HG03139 (cell line): Measurements from ENCODE around the gene SLC35B3.
A peak's percentile ranks its signal among the peaks of the same experiment; 100 is the strongest.
"Not testable (repeated sequence)": the region's sequence is repeated elsewhere in the genome, so short reads cannot be mapped to it uniquely, and the experiment has no call there.

Experiments
- ATAC-seq: cut with Tn5 transposase; IDR thresholded peaks from one replicate; pipeline ENCODE4 v1.9.1; 2021; ENCODE audit not compliant: unreplicated experiment

SLC35B3 gene

DNA sequence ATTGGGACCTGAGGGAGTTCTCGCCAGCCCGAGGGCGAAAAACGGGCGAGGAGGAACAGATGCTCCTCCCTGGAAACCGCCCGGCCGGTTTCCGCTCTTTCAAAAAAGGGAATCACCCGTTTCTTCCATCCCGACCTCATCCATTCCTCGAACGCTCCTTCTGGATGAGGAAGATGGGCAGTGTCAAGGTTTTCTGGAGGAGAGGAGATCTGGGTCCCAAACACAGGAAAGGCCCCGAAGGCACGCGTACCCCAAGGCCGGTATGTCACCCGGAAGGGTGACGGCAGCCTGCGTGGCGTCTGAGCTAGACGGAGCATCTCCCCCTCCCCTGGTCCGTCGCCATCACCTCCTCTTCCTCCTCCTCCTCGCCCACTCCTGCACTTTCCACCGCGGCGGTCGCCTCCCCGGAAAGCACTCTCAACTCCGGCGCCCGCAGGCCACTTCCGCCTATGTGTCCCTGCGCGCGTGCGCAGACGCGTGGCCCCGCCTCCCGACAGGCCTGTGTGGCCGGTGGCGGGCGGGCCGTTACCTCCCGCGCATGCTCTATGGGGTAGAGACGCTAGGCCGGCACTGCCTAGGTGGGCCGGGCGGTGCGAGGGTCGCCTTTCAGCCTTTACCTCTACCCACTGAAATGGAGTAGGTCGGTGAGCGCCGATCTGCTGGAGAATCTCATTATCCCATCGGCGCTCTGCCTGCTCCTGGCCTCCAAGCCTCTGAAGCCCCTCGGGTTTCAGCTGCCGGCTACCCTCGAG, at the start of gene SLC35B3:
SLC35B3 (minus strand) TSS at position 453 of the 752 bp plus-strand sequence.
- peak; percentile 95 for ATAC-seq

GRCh38 chr6:8483650-8484049, 48.3 kb upstream of the SLC35B3 start:
- ATAC-seq = no peak

- no peak for ATAC-seq
Observed at GRCh38 chr6:8481727-8482126, 46.4 kb upstream of the SLC35B3 start.

GRCh38 chr6:8478418-8478817, 43.1 kb upstream of the SLC35B3 start:
- ATAC-seq = no peak

GRCh38 chr6:8476656-8477055, 41.3 kb upstream of the SLC35B3 start:
- ATAC-seq = no peak

GRCh38 chr6:8468552-8469356, 33.4 kb upstream of the SLC35B3 start:
- ATAC-seq = no peak

GRCh38 chr6:8462694-8463093, 27.3 kb upstream of the SLC35B3 start:
- ATAC-seq = no peak

GRCh38 chr6:8462169-8462568, 26.8 kb upstream of the SLC35B3 start:
- ATAC-seq = no peak

GRCh38 chr6:8446391-8446790, 11.0 kb upstream of the SLC35B3 start:
- no peak for ATAC-seq

DNA sequence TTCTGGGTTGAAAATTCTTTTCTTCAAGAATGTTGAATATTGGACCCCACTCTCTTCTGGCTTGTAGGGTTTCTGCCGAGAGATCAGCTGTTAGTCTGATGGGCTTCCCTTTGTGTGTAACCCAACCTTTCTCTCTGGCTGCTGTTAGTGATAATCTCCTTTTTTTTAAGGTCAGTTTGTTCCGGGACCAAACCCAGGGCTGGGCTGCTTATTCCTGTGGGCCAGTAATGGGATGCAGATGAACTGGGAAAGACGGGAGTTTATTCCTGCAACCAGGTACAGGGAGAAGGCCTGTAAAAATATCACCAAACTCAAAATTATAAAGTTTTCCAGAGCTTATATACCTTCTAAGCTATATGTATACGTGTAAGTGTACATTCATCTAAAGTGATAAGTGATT, 10.6 kb upstream of the SLC35B3 start:
- ATAC-seq = not testable (repeated sequence)

GRCh38 chr6:8442150-8442549, 6.8 kb upstream of the SLC35B3 start:
- ATAC-seq = no peak

DNA sequence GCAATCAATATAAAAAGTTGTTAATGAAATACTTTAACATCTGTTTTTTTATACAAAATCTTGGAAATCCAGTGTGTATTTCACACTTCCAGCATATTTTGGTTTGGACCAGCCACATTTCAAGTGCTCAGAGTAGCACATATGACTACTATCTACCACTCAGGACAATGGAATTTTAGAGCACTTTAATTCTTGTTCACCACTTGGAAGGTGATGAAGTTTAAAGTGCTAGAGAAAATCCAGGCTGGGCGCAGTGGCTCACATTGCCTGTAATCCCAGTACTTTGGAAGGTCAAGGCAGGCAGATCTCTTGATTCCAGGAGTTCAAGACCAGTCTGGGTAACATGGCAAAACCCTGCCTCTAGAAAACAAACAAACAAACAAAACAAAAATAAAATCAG, 6.1 kb upstream of the SLC35B3 start:
- no peak for ATAC-seq

DNA sequence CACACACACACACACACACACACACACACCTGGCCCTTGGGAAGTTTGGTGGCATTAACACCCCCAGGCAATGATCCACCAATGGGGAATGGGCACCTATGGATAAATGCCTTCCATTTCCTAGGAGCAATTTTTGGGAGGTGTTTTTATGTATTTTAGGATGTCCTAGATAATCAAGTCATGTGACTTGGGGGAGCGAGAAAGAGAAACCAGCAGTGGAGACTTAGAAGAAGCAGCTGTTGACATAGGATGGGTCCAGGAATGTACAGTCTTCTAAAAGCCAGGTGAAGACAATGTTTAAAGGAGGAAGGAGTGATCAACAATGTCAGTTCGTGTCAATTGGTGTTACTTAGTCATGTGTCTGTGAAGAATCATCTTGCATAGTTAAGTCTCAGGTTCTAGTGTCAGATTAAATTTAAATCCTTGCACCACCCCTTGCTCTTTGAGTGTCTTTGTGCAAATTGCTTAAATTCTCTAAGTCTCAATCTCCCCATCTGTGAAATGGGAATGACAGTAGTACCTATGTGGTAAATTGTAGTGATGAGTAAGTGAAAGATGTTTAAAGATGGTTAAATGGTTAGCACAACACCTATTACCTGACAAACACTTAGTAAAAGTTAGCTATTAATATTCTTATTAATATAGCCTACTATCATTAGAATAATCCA, 4.4 kb upstream of the SLC35B3 start:
- ATAC-seq = no peak

DNA sequence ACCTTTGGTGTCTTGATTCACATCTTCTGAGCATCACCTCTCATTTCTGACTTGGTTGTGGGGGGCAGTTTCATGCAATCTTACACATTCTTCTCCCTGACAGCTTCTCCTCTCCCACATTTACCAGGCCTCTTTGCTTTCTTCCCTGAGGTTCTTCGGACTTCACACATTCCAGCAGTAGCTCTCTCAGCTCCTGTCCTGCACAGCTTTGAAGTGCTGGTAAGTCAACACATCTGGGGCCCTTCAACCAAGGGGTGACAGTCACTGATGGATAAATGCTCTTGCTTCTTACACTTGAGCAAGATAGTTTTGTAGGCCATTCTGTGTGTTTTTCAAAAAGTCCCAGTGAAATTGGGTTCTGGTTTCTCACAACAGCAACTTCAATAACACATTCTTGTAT, 2.5 kb upstream of the SLC35B3 start:
- no peak for ATAC-seq

- ATAC-seq = no peak
Observed at GRCh38 chr6:8436966-8437365, 1.6 kb upstream of the SLC35B3 start.

- ATAC-seq = no peak
Observed at GRCh38 chr6:8435845-8436168, 462 bp upstream of the SLC35B3 start.

GRCh38 chr6:8434727-8435092, 635 bp downstream of the SLC35B3 start:
- ATAC-seq = no peak

DNA sequence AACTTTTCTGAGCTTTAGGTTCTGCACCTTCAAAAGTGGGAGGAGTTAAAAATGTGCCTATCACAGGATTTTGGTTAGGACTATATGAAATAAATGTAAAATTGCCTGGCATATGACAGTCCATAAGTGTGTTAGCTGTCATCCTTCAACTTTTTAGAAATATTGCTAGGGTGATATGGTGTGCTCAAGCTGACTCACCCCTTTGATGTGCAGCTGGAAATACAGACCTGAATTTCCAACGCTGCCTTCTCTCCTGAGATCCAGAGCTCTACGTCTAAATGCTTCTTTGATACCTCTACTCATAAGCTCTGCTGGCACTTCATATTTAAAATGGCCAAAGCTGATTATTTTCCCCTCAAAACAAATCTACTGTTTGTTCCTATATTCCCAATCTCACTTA, 2.7 kb downstream of the SLC35B3 start:
- no peak for ATAC-seq

DNA sequence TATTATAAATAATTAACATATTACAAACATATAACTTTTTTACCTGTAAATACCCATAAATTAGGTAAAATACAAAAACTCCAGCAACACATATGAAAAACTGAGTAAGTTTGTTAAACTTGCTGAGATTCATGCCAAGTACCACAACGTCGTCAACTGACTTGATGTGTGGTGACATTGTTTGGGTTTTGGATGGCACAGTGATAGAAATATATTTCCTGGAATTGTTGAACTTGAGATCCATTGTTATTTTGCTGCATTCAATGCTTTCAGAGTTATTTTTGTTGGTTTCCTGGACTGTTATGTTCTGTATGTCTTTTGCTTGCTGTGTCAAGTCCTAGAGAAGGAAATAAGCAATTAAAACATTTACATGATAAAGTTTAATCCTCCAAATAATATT, 5.5 kb downstream of the SLC35B3 start:
- no peak for ATAC-seq

- not testable (repeated sequence) for ATAC-seq
Observed at GRCh38 chr6:8426544-8426943, 8.8 kb downstream of the SLC35B3 start.

GRCh38 chr6:8420031-8420588, 15.2 kb downstream of the SLC35B3 start:
- no peak for ATAC-seq

DNA sequence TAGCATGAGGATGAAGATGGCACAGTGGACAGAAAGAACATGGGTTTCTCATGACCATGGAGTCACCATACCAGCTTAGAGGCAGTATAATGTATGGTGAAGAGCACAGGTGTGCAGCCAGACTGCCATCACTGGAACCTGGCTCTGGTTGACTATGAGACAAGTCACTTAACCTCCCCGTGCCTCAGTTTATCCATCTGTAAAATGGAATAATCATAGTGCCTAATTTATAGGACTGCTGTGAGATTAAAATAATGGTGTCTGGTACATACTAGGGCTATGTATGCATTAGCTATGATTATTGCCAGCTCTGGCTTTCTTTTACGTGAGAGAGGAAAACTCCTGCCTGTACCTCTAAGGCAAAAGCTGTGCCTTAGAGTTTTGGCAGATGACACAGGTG, 19.4 kb downstream of the SLC35B3 start:
- ATAC-seq = no peak
